Activated CD4-positive, CD25-positive, alpha-beta regulatory T cell treated with anti-CD3 and anti-CD28 coated beads, Interleukin-2, amount 50 U/mL, for 16 hours (primary cell): ENCODE measurements around the gene C3orf18.
A peak's percentile ranks its signal among the peaks of the same experiment; 100 is the strongest.

Source experiments
- DNase-seq: peaks from one replicate; pipeline ENCODE4 v3.0.0-alpha.2; 2020; ENCODE audit warnings: low read depth, low spot score

Gene C3orf18

DNA sequence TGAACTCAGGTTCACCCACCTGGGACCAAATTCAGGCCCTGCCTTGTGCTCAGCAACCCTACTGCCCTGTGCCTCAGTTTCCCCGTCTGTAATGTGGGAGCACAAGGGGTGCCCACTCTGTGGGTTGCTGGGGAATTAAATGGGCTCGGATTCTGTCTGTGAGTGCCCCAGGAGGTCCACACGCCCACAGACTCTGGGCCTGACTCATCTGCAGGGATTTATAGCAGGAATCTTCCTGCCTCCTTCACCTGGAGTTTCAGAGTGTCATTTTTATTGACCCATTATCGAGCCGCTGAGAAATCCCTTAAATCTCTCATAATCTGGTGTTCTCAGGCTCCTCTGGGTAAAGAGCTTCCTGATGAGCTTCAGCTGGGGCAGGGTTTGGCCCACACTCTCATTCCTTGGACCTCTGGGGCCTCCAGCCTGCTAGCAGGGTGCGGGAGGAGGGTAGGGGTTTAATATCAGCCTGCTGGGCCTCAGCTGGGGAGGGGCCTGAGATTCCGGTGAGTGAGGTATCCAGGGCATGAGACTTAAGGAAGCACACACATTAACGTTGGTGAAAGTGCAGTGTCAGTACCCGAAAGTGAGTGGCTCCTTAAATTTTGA, 16.4 kb downstream of the C3orf18 start:
- DNase-seq, result no peak

DNA sequence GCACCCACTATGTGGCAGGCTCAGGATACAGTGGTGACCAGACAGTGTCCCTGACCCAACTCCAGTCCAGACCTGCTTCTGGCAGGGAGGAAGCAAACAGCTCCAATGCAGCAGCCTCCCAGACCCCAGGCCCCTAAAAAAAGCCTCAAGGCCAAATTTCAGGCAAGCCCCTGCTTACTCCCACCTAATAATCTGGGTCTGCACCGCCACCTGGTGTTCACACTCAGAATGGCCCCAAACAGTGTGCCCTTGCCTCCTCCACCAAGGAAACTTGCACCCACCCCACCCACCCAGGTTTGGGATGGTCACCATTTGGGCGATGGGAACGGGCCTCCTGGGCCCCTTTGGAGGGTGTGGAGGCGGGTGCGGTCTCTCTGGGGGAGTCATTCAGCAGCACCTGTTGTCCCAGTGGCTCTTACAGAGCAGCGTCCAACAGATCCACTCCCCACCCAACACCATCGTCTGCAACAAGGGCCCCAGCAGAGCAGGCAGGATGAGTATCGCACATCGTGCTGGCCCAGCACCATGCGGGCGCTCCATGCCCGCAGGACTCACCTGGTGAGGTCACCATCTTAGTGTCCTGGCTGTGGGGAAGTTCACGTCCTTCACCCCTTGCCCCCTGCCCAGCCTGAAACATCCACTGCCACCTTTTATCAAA, 17.3 kb downstream of the C3orf18 start:
- DNase-seq, result no peak

DNA sequence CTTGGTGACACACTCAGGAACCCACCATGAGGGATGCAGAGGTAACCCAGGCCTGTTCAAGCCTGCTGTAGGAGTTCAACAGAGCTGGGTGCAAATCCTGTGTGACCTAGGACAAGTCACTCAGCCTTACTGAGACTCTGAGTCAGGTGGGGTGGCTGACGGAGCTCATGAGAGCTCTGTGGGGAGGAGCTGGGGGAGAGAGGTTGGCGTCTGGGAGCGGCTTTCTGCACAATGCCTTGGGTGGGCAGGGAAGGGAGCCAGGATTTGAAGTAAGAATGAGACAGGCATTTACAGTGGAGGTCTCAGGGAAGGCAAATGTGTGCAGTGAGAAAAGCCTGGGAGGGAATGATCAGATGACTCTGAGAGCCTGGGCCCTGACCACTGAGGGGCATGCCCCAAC, 18.3 kb downstream of the C3orf18 start:
- DNase-seq, result no peak

DNA sequence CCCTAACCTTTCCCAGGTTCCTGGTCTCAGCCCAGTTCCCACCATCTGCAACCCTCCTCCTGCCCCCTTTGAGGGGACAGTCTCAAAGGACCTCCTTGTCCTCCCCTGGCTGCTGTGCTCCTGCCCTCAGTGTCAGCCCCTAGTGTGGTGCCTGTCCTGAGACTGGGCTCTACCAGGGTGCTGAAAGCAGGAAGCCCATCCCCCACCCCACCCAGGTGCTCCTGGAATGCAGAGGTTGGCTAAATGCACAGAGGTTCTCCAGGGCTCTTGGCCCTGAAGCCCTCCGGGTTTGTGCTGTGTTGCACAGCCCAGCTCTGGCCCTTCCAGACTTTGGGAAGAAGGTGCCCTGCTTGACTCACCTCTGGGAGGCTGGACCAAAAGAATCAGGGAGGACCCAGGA, 21.8 kb downstream of the C3orf18 start:
- DNase-seq, result no peak

DNA sequence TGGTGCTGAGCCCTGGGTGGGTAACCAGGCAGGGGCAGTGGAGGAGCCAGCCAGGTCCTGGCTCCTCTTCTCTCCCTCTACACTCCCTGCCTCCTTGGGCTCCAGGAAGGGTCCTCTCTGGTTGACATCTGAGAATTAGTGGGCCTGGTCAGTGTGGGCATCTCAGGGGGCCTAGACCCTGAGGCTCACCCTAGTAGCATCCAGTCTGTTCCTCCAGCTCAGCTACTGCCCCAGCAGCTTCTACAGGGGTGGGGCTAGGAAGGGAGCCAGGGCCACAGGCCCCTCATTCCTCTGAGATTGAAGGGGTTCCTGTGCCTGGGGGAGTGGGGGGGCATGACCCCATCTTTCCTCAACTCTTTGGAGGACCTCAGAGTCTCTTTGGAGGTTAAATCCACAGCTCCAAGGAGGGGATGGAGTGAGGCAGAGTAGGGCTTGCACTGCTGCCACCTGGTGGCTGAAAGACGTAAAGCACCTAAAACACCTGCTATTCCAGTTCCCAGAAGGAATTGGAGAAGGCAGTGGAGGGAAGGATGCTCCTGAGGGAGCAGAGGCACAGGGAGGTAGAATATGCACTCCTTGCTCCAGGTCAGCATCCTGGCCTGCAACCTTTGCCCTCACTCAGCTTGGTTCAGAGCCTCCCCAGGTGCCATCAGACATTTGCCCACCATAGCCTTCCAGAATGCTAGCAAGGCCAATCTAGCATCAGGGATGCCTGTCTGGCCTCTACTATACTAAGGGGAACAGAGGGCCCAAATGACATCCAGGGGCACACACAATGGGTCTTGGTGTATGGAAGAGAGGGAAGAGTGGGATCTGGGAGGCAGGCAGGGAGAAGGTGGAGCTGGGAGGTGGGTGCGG, 25.1 kb downstream of the C3orf18 start:
- peak; percentile 20 for DNase-seq

DNA sequence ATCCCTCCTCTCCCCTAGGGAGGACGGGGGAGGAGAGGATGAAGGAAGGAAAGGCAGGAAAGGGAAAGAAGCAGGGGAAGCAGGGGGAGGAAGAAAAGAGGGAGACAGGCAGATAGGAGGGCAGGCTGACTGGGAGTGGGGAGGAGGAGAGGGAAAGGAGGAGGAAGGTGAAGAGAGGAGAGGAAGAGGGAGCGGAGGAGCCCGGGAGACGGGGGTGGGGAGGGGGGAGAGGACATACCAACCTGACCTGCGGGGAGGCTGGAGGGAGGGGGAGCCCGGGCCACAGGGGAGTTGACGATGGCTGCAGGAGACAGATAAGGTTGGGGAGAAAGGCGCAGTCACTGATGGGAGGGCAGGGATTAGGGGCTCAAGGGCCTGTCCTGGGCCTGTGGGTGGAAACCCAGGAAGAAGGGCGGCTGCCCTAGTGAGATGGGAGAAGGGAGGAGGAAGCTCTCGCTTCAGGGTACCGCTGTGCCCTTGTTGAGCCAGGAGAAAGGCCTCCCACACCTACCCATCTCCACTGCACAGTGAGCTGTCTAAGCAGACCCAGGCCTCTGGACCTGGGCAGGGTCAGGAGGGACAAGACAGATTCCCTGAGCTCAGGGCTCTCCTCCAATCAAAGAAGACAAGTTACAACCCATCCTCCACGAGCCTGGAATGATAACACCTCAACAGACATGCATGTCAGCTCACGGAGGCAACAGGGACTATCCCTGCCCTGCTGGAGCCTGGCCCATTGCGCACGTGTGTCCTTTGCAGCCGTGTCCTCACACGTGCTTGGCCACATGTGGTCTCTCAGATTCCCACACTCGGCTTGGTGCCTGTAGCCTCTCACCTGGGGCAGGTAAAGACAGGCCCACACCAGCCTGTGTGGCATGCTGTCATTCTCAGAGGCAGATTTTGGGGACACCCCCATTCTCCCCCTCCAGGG, 27.9 kb downstream of the C3orf18 start:
- no peak for DNase-seq

DNA sequence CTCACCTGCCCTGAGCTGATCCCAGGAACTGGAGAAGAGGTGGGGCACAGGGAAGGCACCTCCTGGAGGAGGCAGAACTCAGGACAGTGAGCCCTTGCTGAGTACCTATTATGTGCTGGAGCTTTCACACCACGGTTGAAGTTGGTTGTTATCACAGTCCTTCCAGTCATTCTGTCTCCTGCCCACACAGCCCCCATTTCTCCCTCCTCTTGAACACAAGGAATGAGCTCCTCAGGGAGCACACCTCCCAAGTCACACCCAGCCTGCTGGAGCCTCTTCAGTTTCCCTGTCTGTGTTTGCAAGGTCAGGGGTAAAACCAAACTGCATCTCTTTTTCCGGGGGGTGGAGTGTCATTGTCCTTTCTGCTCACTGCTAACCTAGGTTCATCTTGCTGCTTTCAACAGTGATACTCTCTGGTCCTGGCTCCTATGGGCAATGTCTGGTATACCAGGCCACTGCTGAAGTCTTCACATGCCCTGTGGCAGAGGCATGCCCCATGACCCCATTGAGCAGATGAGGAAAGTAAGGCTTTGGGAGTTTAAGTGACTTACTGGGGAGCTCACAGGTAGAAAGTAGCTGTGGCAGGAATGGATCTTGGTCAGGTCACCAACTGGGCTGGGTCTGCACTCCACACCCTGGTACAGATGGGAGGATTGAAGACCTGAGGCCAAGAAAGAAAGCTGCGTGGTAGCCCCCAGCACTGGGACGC, 30.0 kb downstream of the C3orf18 start:
- DNase-seq, result no peak

DNA sequence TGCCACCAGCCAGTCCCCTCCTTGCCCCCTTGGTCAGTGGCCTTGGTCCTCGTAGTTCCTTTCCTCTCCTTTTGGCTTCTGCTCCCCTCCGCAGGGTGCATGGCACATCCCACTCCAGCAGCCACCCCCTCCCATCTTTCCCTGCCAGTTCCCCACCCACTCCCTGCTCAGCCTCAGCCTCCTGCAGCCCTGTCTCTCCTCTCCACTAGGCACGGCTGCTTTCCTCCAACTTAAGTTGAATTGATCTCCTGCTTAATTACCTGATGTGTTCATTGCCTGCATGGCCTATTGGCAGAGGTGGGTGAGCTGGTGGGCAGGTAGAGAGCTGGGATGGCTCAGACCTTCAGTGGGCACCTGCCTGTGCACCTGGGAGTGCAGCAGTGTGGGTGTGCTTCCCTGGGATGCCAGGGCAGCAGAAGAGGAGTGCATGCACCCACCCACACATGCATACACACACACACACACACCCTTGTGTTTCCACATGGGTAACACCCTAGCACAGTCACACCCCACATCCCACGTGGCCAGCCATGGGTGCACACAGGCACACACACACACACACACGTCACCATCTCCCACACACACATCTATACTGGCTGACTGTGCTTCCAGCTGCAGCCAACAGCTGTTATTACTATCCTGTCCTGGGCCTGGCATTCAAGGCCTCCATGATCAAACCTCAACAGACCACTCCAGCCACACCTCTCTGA, 30.9 kb downstream of the C3orf18 start:
- DNase-seq, result no peak

DNA sequence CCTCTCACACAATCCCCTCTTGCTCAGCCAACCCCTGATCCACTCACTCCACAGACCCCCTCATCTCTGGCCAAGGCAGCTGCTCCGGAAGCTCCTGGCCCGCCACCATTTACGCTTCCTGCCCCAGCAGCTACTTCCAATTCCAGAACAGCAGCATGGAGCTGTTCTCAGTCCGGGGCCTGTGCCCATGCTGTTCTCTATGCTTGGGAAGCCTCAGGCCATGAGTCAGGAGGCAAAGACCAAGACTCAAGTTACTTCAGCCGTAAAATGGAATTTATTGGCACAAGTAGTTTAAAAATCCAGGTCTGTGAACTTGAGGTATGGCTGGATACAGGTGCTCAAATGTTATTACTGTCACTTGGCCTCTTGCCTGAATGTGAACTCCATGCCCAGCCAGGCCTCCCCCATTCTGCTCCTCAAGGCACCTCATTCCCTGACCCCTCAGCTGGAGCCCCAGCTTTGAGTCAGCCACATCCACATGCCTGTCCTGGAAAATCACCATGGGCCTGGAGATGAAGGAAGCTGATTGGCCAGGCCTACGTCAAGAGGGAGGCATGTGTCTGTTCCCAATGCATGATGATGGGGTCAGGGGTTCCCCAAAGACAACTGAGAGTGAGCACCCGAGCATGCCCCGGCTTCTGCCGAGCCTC, 32.7 kb downstream of the C3orf18 start:
- DNase-seq, result no peak

DNA sequence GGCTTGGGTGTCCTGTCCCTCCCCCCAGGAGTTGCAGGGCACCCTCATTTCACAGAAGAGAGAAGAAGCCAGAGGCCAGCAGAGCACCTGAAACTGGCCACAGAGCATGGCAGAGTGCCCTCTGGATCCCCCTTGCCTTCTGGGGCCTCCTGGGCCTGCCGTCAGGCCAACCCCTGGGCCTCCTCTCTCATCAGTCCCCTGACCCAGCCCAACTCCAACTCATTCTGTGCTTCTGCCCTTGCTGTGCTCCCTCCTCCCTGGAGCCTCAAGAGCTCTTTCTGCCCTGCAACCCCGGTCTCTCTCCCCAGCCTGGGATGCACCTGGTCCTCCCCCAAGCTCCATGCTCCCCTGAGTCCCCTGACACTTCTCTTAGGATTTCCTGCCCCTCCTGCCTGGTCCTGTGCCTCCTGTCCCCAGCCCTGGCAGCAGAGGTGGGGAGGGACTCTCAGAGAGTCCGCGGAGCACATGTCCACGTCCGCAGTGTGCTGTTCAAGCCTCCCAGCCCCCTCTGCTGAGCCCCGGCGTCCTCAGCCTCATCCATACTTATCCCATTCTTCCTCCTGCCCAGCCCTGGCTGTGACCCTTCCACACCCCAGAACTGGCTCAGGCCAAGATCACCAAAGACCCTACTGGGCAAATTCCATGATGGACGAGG, 33.6 kb downstream of the C3orf18 start:
- DNase-seq, result no peak

DNA sequence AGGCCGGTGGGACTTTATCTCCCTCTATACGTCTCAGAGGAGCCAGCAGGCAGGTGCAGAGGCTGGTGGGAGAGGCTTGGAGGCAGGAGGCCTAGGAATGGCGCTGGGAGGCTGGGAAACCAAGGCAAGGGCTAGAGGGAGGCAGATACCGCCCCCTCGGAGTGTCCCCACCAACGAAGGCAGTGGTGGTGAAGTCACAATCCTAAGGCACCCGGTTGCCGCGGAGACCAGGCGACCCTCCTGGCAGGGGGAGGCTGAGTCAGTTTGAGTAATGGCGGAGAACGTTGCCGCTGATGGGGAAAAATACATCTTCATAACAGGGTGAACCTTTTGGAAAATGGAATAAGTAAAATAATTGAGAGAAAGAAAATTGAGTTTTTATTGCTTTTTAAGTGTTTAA, 34.2 kb downstream of the C3orf18 start:
- DNase-seq, result no peak

DNA sequence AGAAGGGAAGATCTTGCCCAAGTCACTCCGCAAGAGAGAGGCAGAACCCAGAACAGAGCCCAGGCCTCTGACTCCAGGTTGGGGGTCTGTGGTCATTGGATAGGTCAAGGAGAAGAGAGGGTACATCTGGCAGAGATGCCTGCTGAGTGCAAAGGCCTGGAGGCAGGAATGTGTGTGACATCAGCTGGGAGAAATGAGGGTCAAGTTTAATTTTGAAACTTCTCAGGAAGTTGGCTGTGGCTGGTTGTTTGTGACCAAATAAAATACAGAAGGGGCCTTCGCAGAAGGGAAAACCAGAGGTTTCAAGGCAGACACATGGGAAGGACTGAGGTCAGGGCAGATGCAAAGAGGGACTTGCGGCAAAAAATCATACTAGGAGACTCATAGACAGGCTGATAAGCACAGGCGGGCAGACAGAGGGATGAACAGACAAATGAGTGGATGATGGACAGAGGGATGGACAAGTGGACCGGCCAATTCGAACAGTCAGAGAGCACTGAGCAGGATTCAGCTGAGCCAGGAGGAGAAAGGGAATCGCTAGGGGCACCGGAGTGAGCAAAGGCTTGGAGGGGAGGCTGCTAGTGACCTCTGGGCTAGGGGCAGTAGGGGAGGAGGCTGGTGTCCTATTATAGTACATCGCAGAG, 35.4 kb downstream of the C3orf18 start:
- no peak for DNase-seq

DNA sequence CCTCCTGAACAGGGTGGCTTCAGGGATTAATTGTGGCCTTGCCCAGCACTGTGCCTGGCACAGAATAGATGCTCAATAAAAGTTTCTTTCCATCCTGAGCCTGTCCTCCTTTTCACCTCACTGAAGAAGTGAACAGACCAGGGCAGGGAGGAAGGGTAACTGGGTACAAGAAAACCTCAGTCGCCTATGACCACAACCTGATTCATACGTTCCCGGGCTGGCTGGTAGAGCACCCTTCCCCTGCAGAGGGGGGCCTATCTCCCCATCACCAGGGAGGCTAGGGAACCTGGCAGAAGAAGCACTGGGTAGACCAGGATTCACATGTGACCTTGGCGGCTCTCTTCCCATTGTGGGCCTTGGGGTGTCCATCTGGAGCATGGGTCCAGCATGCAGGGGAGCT, 36.3 kb downstream of the C3orf18 start:
- DNase-seq, result no peak

DNA sequence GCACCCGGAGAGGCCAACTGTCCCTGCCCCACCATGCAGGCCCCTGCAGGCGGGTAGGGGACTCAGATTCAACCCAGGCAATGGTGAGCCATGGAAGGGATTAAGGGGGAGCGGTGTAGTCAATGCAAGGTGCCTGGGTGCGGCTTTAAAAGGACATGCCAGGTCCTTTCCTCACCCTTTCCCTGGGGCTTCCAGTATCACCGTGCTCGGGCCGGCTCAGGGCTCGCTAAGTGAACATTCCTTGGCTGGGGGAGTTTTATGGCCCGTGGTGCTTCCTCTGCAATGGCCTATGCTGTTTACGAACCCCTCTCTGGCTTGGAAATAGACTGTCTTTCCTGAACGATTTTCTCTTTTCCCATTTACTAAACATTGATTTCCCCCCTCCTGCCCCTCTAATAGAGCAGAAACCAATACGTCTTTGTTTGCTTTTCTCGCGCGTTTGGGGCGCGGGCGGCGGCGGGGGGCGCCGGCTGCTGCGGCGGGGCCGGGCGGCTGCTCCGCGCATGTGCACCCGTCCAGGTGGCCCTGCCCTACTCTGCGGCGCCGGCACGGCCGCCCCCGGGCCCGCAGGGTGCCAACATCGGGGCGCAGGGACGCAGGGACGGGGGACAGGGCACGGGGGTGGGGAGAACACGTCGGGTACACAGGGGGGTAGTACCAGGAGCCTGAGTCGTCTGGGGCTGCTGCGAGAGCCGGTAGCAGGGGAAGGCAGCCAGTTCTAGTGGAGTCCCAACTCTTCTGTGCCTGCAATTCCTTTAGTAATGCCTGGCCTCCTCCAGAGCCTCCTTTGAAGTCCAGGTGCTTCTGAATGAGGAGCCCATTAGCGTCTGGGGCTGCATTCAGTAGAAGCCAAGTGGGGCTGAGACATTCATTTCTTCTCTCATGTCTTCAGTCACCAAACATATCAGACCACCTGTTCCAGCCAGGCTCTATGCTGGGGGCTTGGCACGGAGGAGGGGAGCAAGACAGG, 37.3 kb downstream of the C3orf18 start:
- no peak for DNase-seq

DNA sequence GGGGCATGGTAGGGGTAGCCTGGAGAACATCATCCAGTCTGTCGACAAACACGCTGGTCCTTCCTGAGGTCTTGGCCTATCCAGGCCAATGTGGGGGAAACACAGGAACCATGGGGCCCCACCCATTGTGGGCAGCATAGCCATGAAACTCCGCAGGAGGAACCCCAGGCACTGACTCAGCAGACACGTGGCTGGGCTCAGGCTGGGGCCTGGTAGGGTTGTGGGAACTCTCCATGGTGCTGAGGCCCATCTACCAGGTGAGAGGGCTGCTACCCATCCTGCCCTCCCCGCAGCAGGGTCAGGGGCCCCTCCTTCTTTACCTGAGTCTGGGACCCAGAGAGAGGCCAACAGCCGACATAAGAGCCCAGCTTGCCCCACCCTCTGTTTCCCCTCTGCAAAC, 41.6 kb downstream of the C3orf18 start:
- no peak for DNase-seq

DNA sequence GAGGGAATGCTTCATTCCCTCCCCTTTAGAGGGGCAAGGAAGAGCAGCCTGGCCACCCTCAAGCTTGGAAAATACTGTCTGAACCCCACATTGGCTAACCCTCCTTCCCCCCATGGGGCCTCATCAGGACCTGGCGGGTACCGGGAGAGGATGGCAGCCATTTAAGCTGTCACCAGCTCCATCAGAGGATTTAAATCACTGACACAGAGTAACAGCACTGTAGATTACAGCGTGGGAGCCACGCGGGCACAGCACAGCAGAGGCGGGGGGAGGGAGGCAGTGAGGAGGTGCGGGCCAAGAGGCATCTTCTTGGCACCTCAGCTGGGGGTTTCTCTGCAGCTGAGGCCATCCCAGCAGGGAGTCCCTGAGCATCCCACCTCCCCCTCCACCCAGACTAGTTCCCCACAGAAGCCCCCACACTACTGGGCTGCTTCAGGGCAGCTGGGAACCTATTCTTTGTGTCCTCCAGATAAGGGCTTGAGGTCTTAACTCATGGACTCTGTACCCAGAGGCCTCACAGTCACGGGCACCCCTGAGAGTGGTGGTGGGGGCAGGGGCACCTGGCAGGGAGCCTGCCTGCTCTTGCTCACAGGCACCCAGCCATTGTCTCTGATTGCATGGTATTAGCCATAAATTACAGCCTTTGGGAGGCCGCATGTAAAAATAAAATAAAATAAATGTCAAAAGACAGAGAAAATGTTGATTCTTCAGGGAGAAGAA, 42.2 kb downstream of the C3orf18 start:
- DNase-seq, result no peak

DNA sequence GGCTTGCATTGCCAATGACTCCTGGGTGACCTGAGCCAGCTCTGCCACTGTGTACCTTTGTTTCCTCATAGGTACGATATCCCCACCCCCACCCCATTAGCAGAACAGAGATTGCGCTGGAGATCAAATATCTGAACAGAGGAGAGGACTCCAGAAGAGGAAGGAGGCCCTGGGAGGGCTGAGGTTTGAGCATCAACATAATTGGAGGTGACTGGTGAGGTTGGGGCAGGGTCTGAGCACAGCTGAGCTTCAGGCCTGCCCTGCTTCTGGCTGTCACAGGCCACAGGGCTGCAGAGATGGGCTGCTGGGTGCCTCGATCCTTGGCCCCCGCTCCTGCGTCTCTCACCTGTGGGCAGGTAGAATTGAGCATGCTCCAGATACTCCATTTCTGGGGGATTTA, 42.8 kb downstream of the C3orf18 start:
- no peak for DNase-seq
